ENCODE measurements around the gene ZNF566. TPM values are rescaled to one million over a fixed set of nuclear protein-coding genes. Genes with fewer than 3 reads are reported as not detected.

The ZNF566 gene
- total RNA-seq, 1 experiment from 2014 or later: 11.6 TPM

DNA sequence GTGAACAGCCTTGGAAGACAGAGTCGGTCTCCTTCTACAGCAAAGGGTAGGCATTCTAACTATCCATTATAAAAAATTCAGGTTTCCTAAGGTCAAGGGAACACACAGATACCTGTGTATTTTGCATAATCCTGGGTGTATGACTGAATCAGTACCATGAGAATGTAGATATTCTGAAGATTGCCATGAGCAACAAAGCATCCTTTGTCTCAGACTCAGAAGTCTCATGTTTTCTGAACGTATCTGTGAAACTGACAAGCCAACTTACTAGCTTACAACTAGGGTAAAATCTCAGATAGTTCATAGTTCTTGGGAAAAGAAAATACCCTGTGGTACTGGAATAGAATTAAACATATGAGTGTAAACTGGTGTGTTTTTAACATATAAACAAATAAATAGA is 6.5 kb downstream of the ZNF566 start:
- intact Hi-C loops (cut with micrococcal nuclease; ENCODE audit: unreplicated experiment): no loop called here
- CTCF ChIA-PET: no interaction called here
- POLR2A ChIA-PET: no interaction called here
- Mint-ChIP-seq H3K4me1 (ENCODE audit: low read depth, unreplicated experiment) (no peaks in the 10 kb centered on the region), H3K9me3 (ENCODE audit: unreplicated experiment) (peaks cover 9% of the 10 kb centered on the region), H3K4me3 (ENCODE audit: unreplicated experiment) (no peak overlapping the region), H3K27ac (ENCODE audit: unreplicated experiment) (no peak overlapping the region), H3K36me3 (ENCODE audit: insufficient read depth, unreplicated experiment) (peaks cover 35% of the 10 kb centered on the region), H3K27me3 (ENCODE audit: insufficient read depth, unreplicated experiment) (no peaks in the 10 kb centered on the region)
- no peaks in the 10 kb centered on the region for H3K27me3 ChIP-seq (replicated peaks; ENCODE audit: control insufficient read depth, insufficient read depth, low read length)
- no peaks in the 10 kb centered on the region for H3K36me3 ChIP-seq (ENCODE audit: control insufficient read depth, insufficient read depth, low read length)
- TF ChIP-seq, protein P1, sequence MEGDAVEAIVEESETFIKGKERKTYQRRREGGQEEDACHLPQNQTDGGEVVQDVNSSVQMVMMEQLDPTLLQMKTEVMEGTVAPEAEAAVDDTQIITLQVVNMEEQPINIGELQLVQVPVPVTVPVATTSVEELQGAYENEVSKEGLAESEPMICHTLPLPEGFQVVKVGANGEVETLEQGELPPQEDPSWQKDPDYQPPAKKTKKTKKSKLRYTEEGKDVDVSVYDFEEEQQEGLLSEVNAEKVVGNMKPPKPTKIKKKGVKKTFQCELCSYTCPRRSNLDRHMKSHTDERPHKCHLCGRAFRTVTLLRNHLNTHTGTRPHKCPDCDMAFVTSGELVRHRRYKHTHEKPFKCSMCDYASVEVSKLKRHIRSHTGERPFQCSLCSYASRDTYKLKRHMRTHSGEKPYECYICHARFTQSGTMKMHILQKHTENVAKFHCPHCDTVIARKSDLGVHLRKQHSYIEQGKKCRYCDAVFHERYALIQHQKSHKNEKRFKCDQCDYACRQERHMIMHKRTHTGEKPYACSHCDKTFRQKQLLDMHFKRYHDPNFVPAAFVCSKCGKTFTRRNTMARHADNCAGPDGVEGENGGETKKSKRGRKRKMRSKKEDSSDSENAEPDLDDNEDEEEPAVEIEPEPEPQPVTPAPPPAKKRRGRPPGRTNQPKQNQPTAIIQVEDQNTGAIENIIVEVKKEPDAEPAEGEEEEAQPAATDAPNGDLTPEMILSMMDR (IDR thresholded peaks at IDR 0.05; ENCODE audit: insufficient read depth in 1 of 2, low read depth in 1 of 2, low read length in 1 of 2, severe bottlenecking in 1 of 2, unreplicated experiment in 1 of 2): no peak
- no peaks in the 10 kb centered on the region for H3K4me1 ChIP-seq
- no peak overlapping the region for H3K4me3 ChIP-seq (ENCODE audit: low read depth, low read length)
- DNase-seq: no peak
- peaks cover 3% of the 10 kb centered on the region; the same call in 1 of the 2 replicates for H3K9me3 ChIP-seq
- no TSS peak for BruUV-seq (replicated peaks)

DNA sequence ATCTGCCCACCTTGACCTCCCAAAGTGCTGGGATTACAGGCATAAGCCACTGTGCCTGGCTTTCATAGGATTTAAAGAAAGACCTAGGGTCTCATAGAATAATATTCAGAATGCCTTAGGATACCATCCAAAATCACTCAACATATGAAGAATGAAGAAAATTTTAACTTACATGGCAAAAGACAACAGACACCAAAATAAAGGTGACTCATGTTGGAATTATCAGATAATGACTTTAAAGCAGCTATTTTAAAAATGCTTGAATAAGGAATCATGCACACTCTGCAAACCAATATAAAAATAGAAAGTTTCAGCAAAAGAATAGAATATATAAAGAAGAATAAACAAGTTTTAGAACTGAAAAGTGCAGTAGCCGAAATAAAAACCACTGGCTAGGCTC is 29.3 kb downstream of the ZNF566 start:
- BruUV-seq (replicated peaks): no TSS peak
- no peaks in the 10 kb centered on the region for H3K27me3 ChIP-seq (replicated peaks; ENCODE audit: control insufficient read depth, insufficient read depth, low read length)
- Mint-ChIP-seq H3K27me3 (ENCODE audit: insufficient read depth, unreplicated experiment) (no peaks in the 10 kb centered on the region), H3K4me1 (ENCODE audit: low read depth, unreplicated experiment) (no peaks in the 10 kb centered on the region), H3K4me3 (ENCODE audit: unreplicated experiment) (no peak overlapping the region), H3K27ac (ENCODE audit: unreplicated experiment) (no peak overlapping the region), H3K9me3 (ENCODE audit: unreplicated experiment) (peaks cover 31% of the 10 kb centered on the region), H3K36me3 (ENCODE audit: insufficient read depth, unreplicated experiment) (peaks cover 34% of the 10 kb centered on the region)
- H3K36me3 ChIP-seq (ENCODE audit: control insufficient read depth, insufficient read depth, low read length): no peaks in the 10 kb centered on the region; the same call in 1 of the 2 replicates
- CTCF ChIA-PET: no interaction called here
- H3K9me3 ChIP-seq: peaks cover 16% of the 10 kb centered on the region
- POLR2A ChIA-PET: no interaction called here
- H3K4me1 ChIP-seq: no peaks in the 10 kb centered on the region
- TF ChIP-seq, protein P1 (IDR thresholded peaks at IDR 0.05; ENCODE audit: insufficient read depth in 1 of 2, low read depth in 1 of 2, low read length in 1 of 2, severe bottlenecking in 1 of 2, unreplicated experiment in 1 of 2): no peak
- no peak for DNase-seq
- no peak overlapping the region for H3K4me3 ChIP-seq (ENCODE audit: low read depth, low read length)
- intact Hi-C loops (cut with micrococcal nuclease; ENCODE audit: unreplicated experiment): no loop called here

DNA sequence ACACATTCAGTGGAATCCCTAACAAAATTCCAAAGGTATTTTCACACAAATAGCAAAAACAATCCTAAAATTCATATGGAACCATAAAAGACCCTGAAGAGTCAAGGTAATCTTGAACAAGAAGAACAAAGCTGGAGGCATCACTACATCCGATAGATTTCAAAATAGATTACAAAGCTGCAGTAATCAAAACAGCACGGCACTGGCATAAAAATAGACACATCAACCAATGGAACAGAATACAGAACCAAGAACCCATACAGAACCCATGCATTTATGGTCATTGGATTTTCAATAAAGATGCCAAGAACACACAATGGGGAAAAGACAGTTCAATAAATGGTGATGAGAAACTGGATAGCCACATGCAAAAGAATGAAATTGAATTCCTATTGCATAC is 32.5 kb downstream of the ZNF566 start:
- Mint-ChIP-seq H3K4me3 (ENCODE audit: unreplicated experiment) (no peak overlapping the region), H3K27ac (ENCODE audit: unreplicated experiment) (no peak overlapping the region), H3K9me3 (ENCODE audit: unreplicated experiment) (peaks cover 53% of the 10 kb centered on the region), H3K4me1 (ENCODE audit: low read depth, unreplicated experiment) (no peaks in the 10 kb centered on the region), H3K36me3 (ENCODE audit: insufficient read depth, unreplicated experiment) (peaks cover 27% of the 10 kb centered on the region), H3K27me3 (ENCODE audit: insufficient read depth, unreplicated experiment) (no peaks in the 10 kb centered on the region)
- H3K9me3 ChIP-seq: peaks cover 25% of the 10 kb centered on the region
- no TSS peak for BruUV-seq (replicated peaks)
- no peak for DNase-seq
- intact Hi-C loops (cut with micrococcal nuclease; ENCODE audit: unreplicated experiment): loop anchor here (1.0 kb wide), 1 partner anchor 32 kb away; the partner anchor contains the start of gene ZNF566
- TF ChIP-seq, protein P1 (IDR thresholded peaks at IDR 0.05; ENCODE audit: insufficient read depth in 1 of 2, low read depth in 1 of 2, low read length in 1 of 2, severe bottlenecking in 1 of 2, unreplicated experiment in 1 of 2): no peak
- POLR2A ChIA-PET: no interaction called here
- H3K36me3 ChIP-seq (ENCODE audit: control insufficient read depth, insufficient read depth, low read length): no peaks in the 10 kb centered on the region; the same call in 1 of the 2 replicates
- CTCF ChIA-PET: no interaction called here
- H3K27me3 ChIP-seq (replicated peaks; ENCODE audit: control insufficient read depth, insufficient read depth, low read length): no peaks in the 10 kb centered on the region
- no peak overlapping the region for H3K4me3 ChIP-seq (ENCODE audit: low read depth, low read length)
- no peaks in the 10 kb centered on the region for H3K4me1 ChIP-seq
